Stimulated activated naive B cell treated with anti-CD40 and anti-IgM and Interleukin-4, amounts not matched to agents 10 μg/mL and 1 μg/mL and 100 μg/mL, for 72 hours (primary cell): ENCODE measurements around the gene SLC2A5.

Experiments
- ATAC-seq, 2 donors: fragments of 150-1000 bp; cut with Tn5 transposase; replicated peaks; 2 replicates each; pipeline ENCODE4 v1.10.0; 2021; ENCODE audit warnings: moderate library complexity in 1 of 2
- DNase-seq: peaks from one replicate; pipeline ENCODE4 v3.0.0; 2021
- H3K27ac Mint-ChIP-seq: one replicate; pipeline ENCODE4 v1.8.0; 2022; ENCODE audit warnings: mild to moderate bottlenecking, mixed read lengths
- H3K27me3 Mint-ChIP-seq, 2 donors: one replicate each; pipeline ENCODE4 v1.8.0; 2022; ENCODE audit warnings: mixed read lengths in 2 of 2
- H3K36me3 Mint-ChIP-seq, 2 donors: one replicate each; pipeline ENCODE4 v1.8.0; 2022; ENCODE audit warnings: mixed read lengths in 2 of 2, mild to moderate bottlenecking in 1 of 2
- H3K4me1 Mint-ChIP-seq, 2 donors: one replicate each; pipeline ENCODE4 v1.8.0; 2022; ENCODE audit warnings: mixed read lengths in 2 of 2, mild to moderate bottlenecking in 1 of 2
- H3K4me3 Mint-ChIP-seq, 2 donors: one replicate each; pipeline ENCODE4 v1.8.0; 2022; ENCODE audit warnings: mild to moderate bottlenecking in 2 of 2, mixed read lengths in 2 of 2, moderate library complexity in 1 of 2
- H3K9me3 Mint-ChIP-seq, 2 donors: one replicate each; pipeline ENCODE4 v1.8.0; 2022; ENCODE audit warnings: mixed read lengths in 2 of 2, mild to moderate bottlenecking in 1 of 2

The SLC2A5 gene

GRCh38 chr1:9062846-9063245 lies 6.6 kb downstream of the SLC2A5 start:
- Mint-ChIP-seq H3K27ac (no peak overlapping the region), H3K4me1 (peaks cover 34 to 50% of the 10 kb centered on the region in 2 donors), H3K36me3 (peaks cover 2 to 11% of the 10 kb centered on the region in 2 donors), H3K27me3 (peaks cover 0 to 4% of the 10 kb centered on the region in 2 donors), H3K9me3 (no peaks in the 10 kb centered on the region), H3K4me3 (no peak overlapping the region)
- DNase-seq (no peak), ATAC-seq (no peak)

DNA sequence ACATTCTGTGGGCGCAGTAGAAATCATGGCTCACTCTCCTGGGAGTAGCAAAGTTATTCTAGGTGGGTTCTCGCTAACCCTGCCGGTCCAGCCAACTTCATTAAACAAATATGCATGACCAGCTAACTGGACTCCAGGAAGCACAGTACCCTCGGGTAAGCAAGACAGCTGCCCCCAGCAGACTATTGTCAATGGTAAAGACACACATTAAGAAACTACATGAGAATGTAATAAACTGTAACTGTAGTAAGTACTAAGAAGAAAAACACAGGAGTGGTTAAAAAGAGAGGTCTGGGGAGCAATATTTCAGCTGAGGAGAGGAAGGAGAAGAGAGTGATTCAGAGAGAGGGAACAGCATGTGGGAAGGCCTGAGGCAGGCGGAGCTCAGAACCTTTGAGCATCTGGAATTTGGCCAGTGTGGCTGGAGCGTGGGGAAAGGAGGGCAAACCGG lies 7.4 kb downstream of the SLC2A5 start:
- DNase-seq (no peak), ATAC-seq (no peak)
- H3K4me1 Mint-ChIP-seq: peaks cover 29 to 42% of the 10 kb centered on the region in 2 donors
- H3K4me3 Mint-ChIP-seq: no peak overlapping the region
- no peak overlapping the region for H3K27ac Mint-ChIP-seq
- H3K36me3 Mint-ChIP-seq: peaks cover 2 to 6% of the 10 kb centered on the region in 2 donors
- H3K9me3 Mint-ChIP-seq: no peaks in the 10 kb centered on the region
- H3K27me3 Mint-ChIP-seq: peaks cover 0 to 4% of the 10 kb centered on the region in 2 donors

DNA sequence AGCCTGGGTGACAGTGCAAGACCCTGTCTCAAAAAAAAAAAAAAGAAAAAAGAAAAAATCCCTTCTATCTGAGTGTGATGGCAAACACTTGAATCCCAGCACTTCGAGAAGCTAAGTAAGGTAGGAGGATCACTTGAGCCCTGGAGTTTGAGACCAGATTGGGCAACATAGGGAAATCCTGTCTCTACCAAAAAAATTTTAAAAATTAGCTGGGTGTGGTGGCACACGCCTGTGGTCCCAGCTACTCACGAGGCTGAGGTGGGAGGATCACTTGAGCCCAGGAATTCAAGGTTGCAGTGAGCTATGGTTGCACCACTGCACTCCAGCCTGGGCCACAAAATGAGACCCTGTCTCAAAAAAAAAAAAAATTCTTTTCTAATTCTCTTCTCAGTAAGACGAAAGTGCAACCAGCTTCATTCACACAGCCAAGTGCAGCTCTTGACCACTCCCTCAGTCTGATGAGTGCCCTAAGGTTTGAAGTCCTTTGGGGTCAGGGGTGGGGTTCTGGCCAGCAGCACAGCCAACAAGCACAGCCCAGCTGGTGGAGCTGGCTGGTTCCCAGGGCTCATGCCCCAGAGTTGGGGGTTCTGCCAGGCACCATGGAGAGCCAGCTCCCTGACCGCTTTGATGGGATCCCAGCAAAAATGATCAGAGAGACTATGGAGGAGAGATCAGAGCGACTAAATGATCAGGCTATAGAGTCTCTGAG lies 8.0 kb downstream of the SLC2A5 start:
- peak overlapping the region; percentile 34 for H3K27ac Mint-ChIP-seq
- peaks cover 3 to 5% of the 10 kb centered on the region in 2 donors for H3K36me3 Mint-ChIP-seq
- ATAC-seq (no peak), DNase-seq (no peak)
- no peak overlapping the region for H3K4me3 Mint-ChIP-seq
- no peaks in the 10 kb centered on the region for H3K9me3 Mint-ChIP-seq
- peaks cover 0 to 4% of the 10 kb centered on the region in 2 donors for H3K27me3 Mint-ChIP-seq
- peaks cover 25 to 35% of the 10 kb centered on the region in 2 donors for H3K4me1 Mint-ChIP-seq

- ATAC-seq: no peak
- Mint-ChIP-seq H3K27ac (no peak overlapping the region), H3K4me1 (peaks cover 22 to 23% of the 10 kb centered on the region in 2 donors), H3K4me3 (no peak overlapping the region), H3K36me3 (peaks cover 5% of the 10 kb centered on the region in 2 donors), H3K9me3 (no peaks in the 10 kb centered on the region), H3K27me3 (peaks cover 0 to 2% of the 10 kb centered on the region in 2 donors)
- DNase-seq: no peak
These were observed 9.3 kb downstream of the SLC2A5 start for GRCh38 chr1:9059891-9060744.

GRCh38 chr1:9058465-9058864 lies 11.0 kb downstream of the SLC2A5 start:
- Mint-ChIP-seq H3K36me3 (peaks cover 5% of the 10 kb centered on the region in 2 donors), H3K9me3 (no peaks in the 10 kb centered on the region), H3K4me3 (no peak overlapping the region), H3K27me3 (no peaks in the 10 kb centered on the region), H3K27ac (peak overlapping the region; percentile 43), H3K4me1 (peaks cover 11 to 17% of the 10 kb centered on the region in 2 donors)
- ATAC-seq (no peak), DNase-seq (no peak)

- H3K36me3 Mint-ChIP-seq: peaks cover 5% of the 10 kb centered on the region in 2 donors
- DNase-seq: no peak
- H3K27ac Mint-ChIP-seq: no peak overlapping the region
- no peak overlapping the region for H3K4me3 Mint-ChIP-seq
- H3K27me3 Mint-ChIP-seq: no peaks in the 10 kb centered on the region
- H3K4me1 Mint-ChIP-seq: peaks cover 11 to 17% of the 10 kb centered on the region in 2 donors
- H3K9me3 Mint-ChIP-seq: no peaks in the 10 kb centered on the region
- ATAC-seq: no peak
These were observed 11.6 kb downstream of the SLC2A5 start for GRCh38 chr1:9057851-9058250.

- no peak overlapping the region for H3K4me3 Mint-ChIP-seq
- H3K4me1 Mint-ChIP-seq: no peaks in the 10 kb centered on the region
- peaks cover 3 to 8% of the 10 kb centered on the region in 2 donors for H3K36me3 Mint-ChIP-seq
- H3K27ac Mint-ChIP-seq: no peak overlapping the region
- no peak for DNase-seq
- ATAC-seq: no peak
- no peaks in the 10 kb centered on the region for H3K27me3 Mint-ChIP-seq
- no peaks in the 10 kb centered on the region for H3K9me3 Mint-ChIP-seq
These were observed 17.0 kb downstream of the SLC2A5 start for GRCh38 chr1:9052272-9053049.

- H3K4me3 Mint-ChIP-seq: no peak overlapping the region
- peaks cover 2 to 14% of the 10 kb centered on the region in 2 donors for H3K36me3 Mint-ChIP-seq
- ATAC-seq (no peak), DNase-seq (no peak)
- H3K4me1 Mint-ChIP-seq: no peaks in the 10 kb centered on the region
- no peaks in the 10 kb centered on the region for H3K9me3 Mint-ChIP-seq
- no peak overlapping the region for H3K27ac Mint-ChIP-seq
- no peaks in the 10 kb centered on the region for H3K27me3 Mint-ChIP-seq
These were observed 18.1 kb downstream of the SLC2A5 start for GRCh38 chr1:9051379-9051778.

GRCh38 chr1:9050803-9051202 lies 18.6 kb downstream of the SLC2A5 start:
- no peaks in the 10 kb centered on the region for H3K4me1 Mint-ChIP-seq
- no peak overlapping the region for H3K4me3 Mint-ChIP-seq
- ATAC-seq (no peak), DNase-seq (no peak)
- H3K9me3 Mint-ChIP-seq: no peaks in the 10 kb centered on the region
- H3K36me3 Mint-ChIP-seq: peaks cover 0 to 14% of the 10 kb centered on the region in 2 donors
- no peak overlapping the region for H3K27ac Mint-ChIP-seq
- no peaks in the 10 kb centered on the region for H3K27me3 Mint-ChIP-seq

DNA sequence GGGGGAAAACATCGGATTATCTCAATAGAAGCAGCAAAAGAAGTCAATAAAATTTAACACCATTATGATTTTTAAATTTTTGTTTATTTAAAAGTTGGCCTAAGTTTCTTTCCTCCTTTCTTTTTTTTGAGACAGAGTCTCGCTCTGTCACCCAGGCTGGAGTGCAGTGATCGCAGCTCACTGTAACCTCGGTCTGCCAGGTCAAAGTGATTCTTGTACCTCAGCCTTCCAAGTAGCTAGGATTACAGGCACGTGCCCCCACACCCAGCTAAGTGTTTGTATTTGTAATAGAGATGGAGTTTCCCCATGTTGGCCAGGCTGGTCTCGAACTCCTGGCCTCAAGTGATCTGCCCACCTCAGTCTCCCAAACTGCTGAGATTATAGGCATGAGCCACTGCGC lies 20.9 kb downstream of the SLC2A5 start:
- H3K27me3 Mint-ChIP-seq: no peaks in the 10 kb centered on the region
- no peak for ATAC-seq
- H3K4me3 Mint-ChIP-seq: no peak overlapping the region
- DNase-seq: no peak
- no peaks in the 10 kb centered on the region for H3K9me3 Mint-ChIP-seq
- H3K4me1 Mint-ChIP-seq: peaks cover 0 to 2% of the 10 kb centered on the region in 2 donors
- peaks cover 2 to 22% of the 10 kb centered on the region in 2 donors for H3K36me3 Mint-ChIP-seq
- H3K27ac Mint-ChIP-seq: no peak overlapping the region

GRCh38 chr1:9047019-9047418 lies 22.4 kb downstream of the SLC2A5 start:
- Mint-ChIP-seq H3K4me1 (peaks cover 0 to 4% of the 10 kb centered on the region in 2 donors), H3K27ac (no peak overlapping the region), H3K27me3 (no peaks in the 10 kb centered on the region), H3K4me3 (no peak overlapping the region), H3K36me3 (peaks cover 2 to 17% of the 10 kb centered on the region in 2 donors), H3K9me3 (no peaks in the 10 kb centered on the region)
- ATAC-seq (no peak), DNase-seq (no peak)

DNA sequence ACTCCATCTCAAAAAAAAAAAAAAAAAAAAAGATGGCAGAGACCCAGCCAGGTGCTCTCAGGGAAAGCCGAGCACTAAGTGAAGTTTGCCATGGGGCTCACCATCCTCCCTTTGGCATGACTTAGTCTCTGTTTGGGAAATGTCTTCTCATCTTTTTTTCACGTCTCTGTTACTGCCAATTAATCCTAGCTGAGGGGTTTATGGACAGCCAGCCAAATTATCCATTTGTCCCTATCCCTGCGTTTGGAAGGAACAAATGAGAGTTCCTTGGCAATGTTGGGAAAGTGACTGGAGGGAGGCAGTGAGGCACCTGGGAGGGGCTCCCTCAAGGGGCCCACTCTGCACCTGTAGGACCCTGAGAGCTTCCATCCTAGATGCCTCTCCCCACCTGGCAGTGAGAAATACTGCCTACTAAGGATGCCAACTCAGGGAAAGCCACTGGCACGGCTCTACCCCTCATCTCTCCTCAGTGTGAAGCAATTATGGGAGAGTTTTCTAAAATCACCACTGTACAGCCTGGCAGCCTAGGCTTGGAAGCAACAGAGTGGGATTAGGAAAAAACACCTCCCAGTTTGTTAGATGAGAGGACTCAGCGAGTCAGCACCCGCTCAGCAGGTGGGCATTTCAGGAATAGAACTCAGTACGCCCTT lies 23.4 kb downstream of the SLC2A5 start:
- H3K9me3 Mint-ChIP-seq: no peaks in the 10 kb centered on the region
- H3K4me1 Mint-ChIP-seq: peaks cover 0 to 5% of the 10 kb centered on the region in 2 donors
- ATAC-seq (no peak), DNase-seq (no peak)
- no peak overlapping the region for H3K27ac Mint-ChIP-seq
- peaks cover 3 to 21% of the 10 kb centered on the region in 2 donors for H3K36me3 Mint-ChIP-seq
- H3K4me3 Mint-ChIP-seq: no peak overlapping the region
- H3K27me3 Mint-ChIP-seq: no peaks in the 10 kb centered on the region

GRCh38 chr1:9044236-9044635 lies 25.2 kb downstream of the SLC2A5 start:
- DNase-seq (no peak), ATAC-seq (no peak)
- peaks cover 0 to 7% of the 10 kb centered on the region in 2 donors for H3K4me1 Mint-ChIP-seq
- no peak overlapping the region for H3K4me3 Mint-ChIP-seq
- no peaks in the 10 kb centered on the region for H3K27me3 Mint-ChIP-seq
- no peak overlapping the region for H3K27ac Mint-ChIP-seq
- peaks cover 7 to 28% of the 10 kb centered on the region in 2 donors for H3K36me3 Mint-ChIP-seq
- no peaks in the 10 kb centered on the region for H3K9me3 Mint-ChIP-seq

DNA sequence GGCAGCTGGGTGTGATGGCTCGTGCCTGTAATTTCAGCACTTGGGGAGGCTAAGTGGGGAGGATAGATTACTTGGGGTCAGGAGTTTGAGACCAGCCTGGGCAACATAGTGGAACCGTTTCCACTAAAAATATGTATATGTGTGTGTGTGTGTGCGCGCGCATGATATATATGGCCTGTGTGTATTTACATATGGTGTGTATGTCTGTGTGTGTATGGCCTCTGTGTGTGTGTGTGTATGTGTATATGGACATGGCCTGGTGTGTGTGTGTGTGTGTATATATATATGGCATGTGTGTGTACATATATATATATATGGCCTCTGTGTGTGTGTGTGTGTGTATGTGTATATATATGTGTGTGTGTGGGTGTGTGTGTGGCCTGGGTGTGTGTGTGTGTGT lies 27.2 kb downstream of the SLC2A5 start:
- no peaks in the 10 kb centered on the region for H3K27me3 Mint-ChIP-seq
- no peak overlapping the region for H3K4me3 Mint-ChIP-seq
- DNase-seq (no peak), ATAC-seq (no peak)
- no peaks in the 10 kb centered on the region for H3K9me3 Mint-ChIP-seq
- H3K4me1 Mint-ChIP-seq: peaks cover 6 to 16% of the 10 kb centered on the region in 2 donors
- H3K36me3 Mint-ChIP-seq: peaks cover 11 to 35% of the 10 kb centered on the region in 2 donors
- H3K27ac Mint-ChIP-seq: no peak overlapping the region
